ENCODE results near the gene SEPTIN7. TPM values are rescaled to one million over a fixed set of nuclear protein-coding genes. Genes with fewer than 3 reads are reported as not detected.

Gene SEPTIN7
- total RNA-seq (2014; rRNA removed): 121 and 147 TPM in 2 replicates
- Bru-seq, nascent RNA: percentile 91 among the genes with signal in this experiment
- percentile 81 among the genes with signal in this experiment for BruChase-seq, experiment 1, labeled RNA remaining after a 6-hour chase
- percentile 83 among the genes with signal in this experiment for BruChase-seq, experiment 2, labeled RNA remaining after a 2-hour chase
- long read RNA-seq, full-length matches to known transcripts: 147 of 213 reads
- long read RNA-seq, partial matches to known transcripts: 27 of 213 reads
- long read RNA-seq, other reads (novel, unspliced or antisense): 39 of 213 reads

- Histone ChIP-seq H3K4me3 (ENCODE audit: low read length) (peak within 1 kb of the TSS; percentile 80), H3K9ac (ENCODE audit: low read length) (peak within 1 kb of the TSS; percentile 95), H3K4me2 (ENCODE audit: low read length) (peak within 1 kb of the TSS; percentile 97), H3K36me3 (ENCODE audit: low read depth, low read length) (no peaks in the 10 kb centered on the region), H3K27me3 (ENCODE audit: low read length) (no peaks in the 10 kb centered on the region), H3K27ac (ENCODE audit: low read length) (peak within 1 kb of the TSS; percentile 90), H3K79me2 (ENCODE audit: low read length) (peaks cover 54% of the 10 kb centered on the region), H3K9me3 (ENCODE audit: low read length) (no peaks in the 10 kb centered on the region), H3F3A (ENCODE audit: low read length, unreplicated experiment) (no peaks in the 10 kb centered on the region), H4K20me1 (ENCODE audit: low read length) (peaks cover 32% of the 10 kb centered on the region), H2AFZ (ENCODE audit: low read length) (peak within 1 kb of the TSS; percentile 86), H3K4me1 (ENCODE audit: insufficient read depth, low read length) (peaks cover 20% of the 10 kb centered on the region), H3K9me2 (replicated peaks; ENCODE audit: low read length) (no peaks in the 10 kb centered on the region)
- DNase-seq (peak; percentile 98), ATAC-seq (peak; percentile 91)
- TF ChIP-seq EZH2phosphoT487 (IDR thresholded peaks at IDR 0.05; ENCODE audit: borderline replicate concordance, low read length): no peak
- no peak for TF ChIP-seq CTCF (conservative IDR thresholded peaks at IDR 0.05; ENCODE audit: low read depth, low read length)
- no peak for TF ChIP-seq EZH2 (IDR thresholded peaks at IDR 0.05; ENCODE audit: low read length, unreplicated experiment)
- ChIA-PET CTCF (interaction anchor here (0.6 to 1.4 kb wide), 3 partner anchors 65 to 593 kb away, joined by 3 to 6 read pairs (median 3); no protein-coding TSS in a partner anchor), POLR2A (ENCODE audit: unreplicated experiment) (interaction anchor here (0.6 to 1.0 kb wide), 5 partner anchors 15 to 814 kb away, joined by 3 to 6 read pairs (median 3); no protein-coding TSS in a partner anchor)
- intact Hi-C loops (cut with micrococcal nuclease): loop anchor here (1.0 to 2.0 kb wide), 2 partner anchors 40 to 92 kb away; no protein-coding TSS in a partner anchor
- BruUV-seq (replicated peaks): no TSS peak
Measured at GRCh38 chr7:35800718-35801391, at the start of gene SEPTIN7. SEPTIN7 (plus strand) TSS chr7:35801057; CDS start chr7:35801210, 153 bp downstream.

- Histone ChIP-seq H3K27ac (ENCODE audit: low read length) (no peak overlapping the region), H3K9me2 (replicated peaks; ENCODE audit: low read length) (no peaks in the 10 kb centered on the region), H3K79me2 (ENCODE audit: low read length) (no peaks in the 10 kb centered on the region), H3K9me3 (ENCODE audit: low read length) (no peaks in the 10 kb centered on the region), H3K27me3 (ENCODE audit: low read length) (no peaks in the 10 kb centered on the region), H4K20me1 (ENCODE audit: low read length) (no peaks in the 10 kb centered on the region), H3K4me1 (ENCODE audit: insufficient read depth, low read length) (no peaks in the 10 kb centered on the region), H3F3A (ENCODE audit: low read length, unreplicated experiment) (no peaks in the 10 kb centered on the region), H2AFZ (ENCODE audit: low read length) (no peak overlapping the region), H3K9ac (ENCODE audit: low read length) (no peak overlapping the region), H3K4me2 (ENCODE audit: low read length) (no peak overlapping the region), H3K4me3 (ENCODE audit: low read length) (no peak overlapping the region), H3K36me3 (ENCODE audit: low read depth, low read length) (no peaks in the 10 kb centered on the region)
- TF ChIP-seq EZH2phosphoT487 (IDR thresholded peaks at IDR 0.05; ENCODE audit: borderline replicate concordance, low read length): no peak
- no peak for TF ChIP-seq CTCF (conservative IDR thresholded peaks at IDR 0.05; ENCODE audit: low read depth, low read length)
- no peak for TF ChIP-seq EZH2 (IDR thresholded peaks at IDR 0.05; ENCODE audit: low read length, unreplicated experiment)
- DNase-seq: no peak
- POLR2A ChIA-PET (ENCODE audit: unreplicated experiment): no interaction called here
- CTCF ChIA-PET: no interaction called here
- intact Hi-C loops (cut with micrococcal nuclease): no loop called here
- BruUV-seq (replicated peaks): no TSS peak
- ATAC-seq: no peak
Measured at GRCh38 chr7:35752742-35753141, 48.1 kb upstream of the SEPTIN7 start.

All from PC-3 (cell line).